Erythroblast (primary cell): Measurements from ENCODE around the gene PUM1.

Experiments
- GATA1 ChIP-seq: IDR thresholded peaks from 2 replicates; pipeline ENCODE4 v1.6.1; 2011; ENCODE audit warnings: low read depth, mild to moderate bottlenecking, control low read depth, low read length, moderate library complexity
- POLR2A ChIP-seq: IDR thresholded peaks from 2 replicates; pipeline ENCODE4 v1.6.1; 2011; ENCODE audit warnings: mild to moderate bottlenecking, low read length

- TF ChIP-seq POLR2A (no peak), GATA1 (no peak)
These were observed 19.5 kb upstream of the PUM1 start for GRCh38 chr1:31084782-31085569.
